ENCODE data around the gene HIC2.
"Not testable (repeated sequence)": the region's sequence is repeated elsewhere in the genome, so short reads cannot be mapped to it uniquely, and the experiment has no call there.

GRCh38 chr22:21452666-21453065, 35.5 kb downstream of the HIC2 start:
- TF ChIP-seq CTCF (conservative IDR thresholded peaks at IDR 0.05; ENCODE audit: low read depth, low read length); EZH2 (IDR thresholded peaks at IDR 0.05; ENCODE audit: low read length, unreplicated experiment): not testable (repeated sequence)
